Astrocyte (in vitro differentiated cells and primary cell): Measurements from ENCODE around the gene FUT9. TPM values are rescaled to one million over a fixed set of nuclear protein-coding genes. Genes with fewer than 3 reads are reported as not detected.

ENCODE experiments used
- DNase-seq: peaks from one replicate; pipeline ENCODE4 v3.0.0-alpha.2; 2010; ENCODE audit warnings: low read depth
- FAIRE-seq: peaks from 2 replicates; lab custom pipeline; 2011; peaks lifted over from hg19 to GRCh38; lab: Jason Lieb, UNC
- H2AFZ ChIP-seq: 2 replicates; pipeline ENCODE4 v1.6.0; 2012; ENCODE audit warnings: low read depth, low read length, inconsistent platforms
- H3K27ac ChIP-seq: 2 replicates; pipeline ENCODE4 v1.5.1; 2011; ENCODE audit warnings: low read depth, low read length, inconsistent platforms
- H3K27me3 ChIP-seq: 2 replicates; pipeline ENCODE4 v1.6.0; 2011; ENCODE audit warnings: low read length, inconsistent platforms; ENCODE audit not compliant: insufficient read depth
- H3K36me3 ChIP-seq: 2 replicates; pipeline ENCODE4 v1.5.1; 2011; ENCODE audit warnings: low read length, inconsistent platforms; ENCODE audit not compliant: insufficient read depth
- H3K4me1 ChIP-seq: 2 replicates; pipeline ENCODE4 v1.5.1; 2011; ENCODE audit warnings: low read length, inconsistent platforms; ENCODE audit not compliant: insufficient read depth
- H3K4me2 ChIP-seq: 2 replicates; pipeline ENCODE4 v1.6.0; 2012; ENCODE audit warnings: low read length, inconsistent platforms
- H3K4me3 ChIP-seq: 2 replicates; pipeline ENCODE4 v1.5.1; 2011; ENCODE audit warnings: low read depth, mild to moderate bottlenecking, low read length, inconsistent platforms; ENCODE audit not compliant: insufficient read depth
- H3K79me2 ChIP-seq: 2 replicates; pipeline ENCODE4 v1.6.0; 2012; ENCODE audit warnings: mild to moderate bottlenecking, low read length, inconsistent platforms; ENCODE audit not compliant: insufficient read depth
- H3K9ac ChIP-seq: 2 replicates; pipeline ENCODE4 v1.6.0; 2012; ENCODE audit warnings: mild to moderate bottlenecking, low read length, inconsistent platforms
- H3K9me3 ChIP-seq: 2 replicates; pipeline ENCODE4 v1.5.1; 2012; ENCODE audit warnings: low read depth, mild to moderate bottlenecking, low read length, inconsistent platforms; ENCODE audit not compliant: insufficient read depth
- H4K20me1 ChIP-seq: 2 replicates; pipeline ENCODE4 v1.6.0; 2012; ENCODE audit warnings: low read length, inconsistent platforms; ENCODE audit not compliant: insufficient read depth
- H3K27ac Mint-ChIP-seq: one replicate; pipeline ENCODE4 v1.8.0; 2021; ENCODE audit warnings: mild to moderate bottlenecking, mixed read lengths; ENCODE audit not compliant: unreplicated experiment
- H3K27me3 Mint-ChIP-seq: one replicate; pipeline ENCODE4 v1.8.0; 2021; ENCODE audit warnings: low read depth, mixed read lengths; ENCODE audit not compliant: unreplicated experiment
- H3K36me3 Mint-ChIP-seq: one replicate; pipeline ENCODE4 v1.8.0; 2021; ENCODE audit warnings: low read depth, mixed read lengths; ENCODE audit not compliant: unreplicated experiment
- H3K4me1 Mint-ChIP-seq: one replicate; pipeline ENCODE4 v1.8.0; 2021; ENCODE audit warnings: low read depth, mixed read lengths; ENCODE audit not compliant: unreplicated experiment
- H3K4me3 Mint-ChIP-seq: one replicate; pipeline ENCODE4 v1.8.0; 2021; ENCODE audit warnings: mild to moderate bottlenecking, moderate library complexity, mixed read lengths; ENCODE audit not compliant: unreplicated experiment
- H3K9me3 Mint-ChIP-seq: one replicate; pipeline ENCODE4 v1.8.0; 2021; ENCODE audit warnings: mild to moderate bottlenecking, mixed read lengths; ENCODE audit not compliant: unreplicated experiment
- CTCF ChIP-seq: IDR thresholded peaks from 2 replicates; pipeline ENCODE4 v1.5.1; 2011; ENCODE audit warnings: low read depth, mild to moderate bottlenecking, inconsistent platforms, low read length, moderate library complexity; ENCODE audit not compliant: insufficient read depth
- EZH2 ChIP-seq: IDR thresholded peaks from 2 replicates; pipeline ENCODE4 v1.6.1; 2012; ENCODE audit warnings: mild to moderate bottlenecking, low read length, inconsistent platforms; ENCODE audit not compliant: insufficient read depth
- total RNA-seq: library from RNA; stranded (reverse); gene quantifications from 2 replicates; pipeline ENCODE4 v1.2.1, GENCODE V29; 2021

Gene FUT9
- total RNA-seq, 1 donor from 2014 or later: 0.20 TPM

DNA sequence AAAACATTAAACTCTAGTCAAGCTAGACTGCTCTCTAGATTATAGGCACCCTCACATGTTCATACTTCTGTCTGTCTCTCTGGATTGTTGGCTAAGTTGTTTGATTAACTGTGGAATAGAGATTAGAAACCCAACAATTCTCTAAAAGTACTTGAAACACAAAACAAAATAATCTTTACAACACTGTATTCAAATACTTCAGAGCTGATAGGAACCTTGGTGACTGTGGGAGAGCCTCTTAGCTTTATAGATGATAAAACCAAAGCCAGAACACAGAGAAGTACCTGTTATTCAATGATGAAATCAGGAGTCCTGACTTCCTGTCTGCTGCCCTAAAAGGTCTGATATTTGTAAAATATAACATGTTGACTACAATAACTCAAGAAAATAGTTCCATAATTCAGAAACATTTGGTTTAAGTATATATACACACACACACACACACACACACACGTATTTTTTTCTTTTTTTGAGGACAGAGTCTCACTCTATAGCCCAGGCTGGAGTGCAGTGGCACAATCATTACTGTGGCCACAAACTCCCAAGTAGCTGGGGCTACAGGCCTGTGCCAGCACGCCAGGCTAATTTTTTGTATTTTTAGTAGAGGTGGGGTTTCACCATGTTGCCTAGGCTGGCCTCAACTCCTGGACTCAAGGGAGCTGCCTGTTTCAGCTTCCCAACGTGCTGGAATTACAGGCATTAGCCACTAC, 222.0 kb downstream of the FUT9 start:
- H3K9ac ChIP-seq: no peak overlapping the region
- Mint-ChIP-seq H3K36me3 (no peaks in the 10 kb centered on the region), H3K9me3 (no peaks in the 10 kb centered on the region), H3K4me3 (no peak overlapping the region), H3K4me1 (peaks cover 29% of the 10 kb centered on the region), H3K27me3 (no peaks in the 10 kb centered on the region), H3K27ac (peak overlapping the region; percentile 6)
- no peaks in the 10 kb centered on the region for H3K9me3 ChIP-seq
- no peaks in the 10 kb centered on the region for H3K36me3 ChIP-seq
- H3K4me2 ChIP-seq: no peak overlapping the region
- H3K27ac ChIP-seq: no peak overlapping the region
- H3K27me3 ChIP-seq: no peaks in the 10 kb centered on the region
- H4K20me1 ChIP-seq: no peaks in the 10 kb centered on the region
- no peak for FAIRE-seq
- peaks cover 26% of the 10 kb centered on the region for H3K4me1 ChIP-seq
- DNase-seq: peak; percentile 2
- H3K79me2 ChIP-seq: no peaks in the 10 kb centered on the region
- H2AFZ ChIP-seq: no peak overlapping the region
- TF ChIP-seq EZH2 (no peak), CTCF (no peak)
- H3K4me3 ChIP-seq: no peak overlapping the region

GRCh38 chr6:96246563-96246962, 230.8 kb downstream of the FUT9 start:
- Mint-ChIP-seq H3K27ac (no peak overlapping the region), H3K4me1 (peaks cover 2% of the 10 kb centered on the region), H3K27me3 (no peaks in the 10 kb centered on the region), H3K36me3 (no peaks in the 10 kb centered on the region), H3K4me3 (no peak overlapping the region), H3K9me3 (no peaks in the 10 kb centered on the region)
- Histone ChIP-seq H2AFZ (no peak overlapping the region), H3K9me3 (no peaks in the 10 kb centered on the region), H4K20me1 (no peaks in the 10 kb centered on the region), H3K4me2 (no peak overlapping the region), H3K27ac (no peak overlapping the region), H3K36me3 (no peaks in the 10 kb centered on the region), H3K4me3 (no peak overlapping the region), H3K27me3 (no peaks in the 10 kb centered on the region), H3K4me1 (no peaks in the 10 kb centered on the region), H3K9ac (no peak overlapping the region), H3K79me2 (no peaks in the 10 kb centered on the region)
- no peak for FAIRE-seq
- DNase-seq: peak; percentile 20
- no peak for TF ChIP-seq EZH2
- TF ChIP-seq CTCF: no peak

DNA sequence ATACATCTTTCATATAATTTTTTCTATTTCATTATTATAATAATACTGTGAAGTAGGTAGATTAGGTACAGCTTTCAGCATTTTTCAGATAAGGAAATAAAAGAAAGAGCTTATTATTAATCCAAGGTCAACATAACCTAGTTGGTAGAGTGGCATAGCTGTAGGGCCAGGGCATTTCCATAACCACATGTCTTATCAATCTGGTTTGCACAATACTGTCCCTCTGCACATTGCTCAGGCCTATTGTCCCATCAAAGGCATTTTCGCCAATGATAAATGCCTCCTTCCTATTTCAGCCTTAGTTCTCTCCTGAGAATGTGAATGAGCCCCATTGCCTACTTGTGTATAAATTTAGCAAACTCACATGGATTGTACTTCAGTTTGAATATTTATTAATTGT, 234.0 kb downstream of the FUT9 start:
- no peak overlapping the region for H2AFZ ChIP-seq
- FAIRE-seq: no peak

More for the DNA sequence above, 234.0 kb downstream of the FUT9 start:
- Histone ChIP-seq H3K4me2 (no peak overlapping the region), H3K79me2 (no peaks in the 10 kb centered on the region), H4K20me1 (no peaks in the 10 kb centered on the region), H3K4me3 (no peak overlapping the region), H3K27me3 (no peaks in the 10 kb centered on the region), H3K27ac (no peak overlapping the region), H3K9me3 (no peaks in the 10 kb centered on the region), H3K9ac (no peak overlapping the region), H3K36me3 (no peaks in the 10 kb centered on the region), H3K4me1 (no peaks in the 10 kb centered on the region)
- Mint-ChIP-seq H3K4me3 (no peak overlapping the region), H3K36me3 (no peaks in the 10 kb centered on the region), H3K27ac (no peak overlapping the region), H3K9me3 (no peaks in the 10 kb centered on the region), H3K27me3 (no peaks in the 10 kb centered on the region), H3K4me1 (peaks cover 2% of the 10 kb centered on the region)
- no peak for DNase-seq
- no peak for TF ChIP-seq CTCF
- TF ChIP-seq EZH2: no peak
